GM06990 (cell line): ENCODE results near the gene KCNJ6.

Source experiments
- DNase-seq: peaks from one replicate; pipeline ENCODE4 v3.0.0-alpha.2; 2011; ENCODE audit not compliant: insufficient read length; ENCODE audit errors: extremely low read depth
- H3K27me3 ChIP-seq: replicated peaks from 2 replicates; pipeline ENCODE4 v1.6.0; 2011; ENCODE audit warnings: low read length; ENCODE audit not compliant: control insufficient read depth, insufficient read depth
- H3K36me3 ChIP-seq: 2 replicates; pipeline ENCODE4 v1.5.1; 2011; ENCODE audit warnings: low read length; ENCODE audit not compliant: control insufficient read depth, insufficient read depth
- H3K4me3 ChIP-seq: replicated peaks from 2 replicates; pipeline ENCODE4 v1.5.1; 2011; ENCODE audit warnings: low read depth, mild to moderate bottlenecking, control low read depth, low read length
- CTCF ChIP-seq: IDR thresholded peaks from 2 replicates; pipeline ENCODE4 v1.5.1; 2011; ENCODE audit warnings: low read length, control low read depth, mild to moderate bottlenecking, inconsistent platforms; ENCODE audit not compliant: insufficient read depth, poor library complexity, severe bottlenecking

KCNJ6 gene

GRCh38 chr21:37817242-37817641, 99.0 kb downstream of the KCNJ6 start:
- no peak for DNase-seq
- no peaks in the 10 kb centered on the region for H3K27me3 ChIP-seq
- TF ChIP-seq CTCF: no peak
- no peak overlapping the region for H3K4me3 ChIP-seq
- H3K36me3 ChIP-seq: no peaks in the 10 kb centered on the region

GRCh38 chr21:37815893-37816292, 100.4 kb downstream of the KCNJ6 start:
- DNase-seq: no peak
- Histone ChIP-seq H3K36me3 (no peaks in the 10 kb centered on the region), H3K27me3 (no peaks in the 10 kb centered on the region), H3K4me3 (no peak overlapping the region)
- TF ChIP-seq CTCF: no peak

- Histone ChIP-seq H3K36me3 (no peaks in the 10 kb centered on the region), H3K27me3 (no peaks in the 10 kb centered on the region), H3K4me3 (no peak overlapping the region)
- no peak for DNase-seq
- no peak for TF ChIP-seq CTCF
Measured at GRCh38 chr21:37811711-37812110, 104.5 kb downstream of the KCNJ6 start.

GRCh38 chr21:37808261-37808660, 108.0 kb downstream of the KCNJ6 start:
- DNase-seq: no peak
- no peak for TF ChIP-seq CTCF

GRCh38 chr21:37805266-37805665, 111.0 kb downstream of the KCNJ6 start:
- no peaks in the 10 kb centered on the region for H3K36me3 ChIP-seq
- DNase-seq: no peak
- H3K4me3 ChIP-seq: no peak overlapping the region
- TF ChIP-seq CTCF: no peak
- H3K27me3 ChIP-seq: no peaks in the 10 kb centered on the region

More at GRCh38 chr21:37808261-37808660, 108.0 kb downstream of the KCNJ6 start:
- Histone ChIP-seq H3K36me3 (no peaks in the 10 kb centered on the region), H3K27me3 (no peaks in the 10 kb centered on the region), H3K4me3 (no peak overlapping the region)

GRCh38 chr21:37804001-37804400, 112.3 kb downstream of the KCNJ6 start:
- Histone ChIP-seq H3K27me3 (no peaks in the 10 kb centered on the region; the same call in 1 of the 2 replicates), H3K36me3 (no peaks in the 10 kb centered on the region), H3K4me3 (no peak overlapping the region)
- TF ChIP-seq CTCF: no peak
- DNase-seq: no peak
